ENCODE measurements around the gene WLS.

DNA sequence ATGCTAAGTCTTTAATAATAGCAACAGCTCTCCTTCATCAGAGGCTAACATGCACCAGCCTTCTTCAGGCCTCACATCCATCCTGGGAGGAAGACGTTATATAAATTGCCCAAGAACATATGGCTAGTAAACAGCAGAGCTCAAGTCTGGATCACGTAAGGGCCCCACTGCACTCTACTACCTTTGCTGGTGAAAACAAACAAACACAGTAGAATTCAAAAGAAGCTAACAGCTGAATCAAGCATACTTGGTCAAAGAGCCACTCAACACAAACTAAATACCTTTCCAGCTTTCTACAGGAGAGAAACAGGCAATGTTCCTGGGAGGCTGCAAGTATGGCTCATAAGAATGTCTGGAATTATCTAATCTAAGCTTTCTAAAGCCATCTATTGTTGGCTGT, 66.0 kb downstream of the WLS start:
- TF ChIP-seq, protein P1, sequence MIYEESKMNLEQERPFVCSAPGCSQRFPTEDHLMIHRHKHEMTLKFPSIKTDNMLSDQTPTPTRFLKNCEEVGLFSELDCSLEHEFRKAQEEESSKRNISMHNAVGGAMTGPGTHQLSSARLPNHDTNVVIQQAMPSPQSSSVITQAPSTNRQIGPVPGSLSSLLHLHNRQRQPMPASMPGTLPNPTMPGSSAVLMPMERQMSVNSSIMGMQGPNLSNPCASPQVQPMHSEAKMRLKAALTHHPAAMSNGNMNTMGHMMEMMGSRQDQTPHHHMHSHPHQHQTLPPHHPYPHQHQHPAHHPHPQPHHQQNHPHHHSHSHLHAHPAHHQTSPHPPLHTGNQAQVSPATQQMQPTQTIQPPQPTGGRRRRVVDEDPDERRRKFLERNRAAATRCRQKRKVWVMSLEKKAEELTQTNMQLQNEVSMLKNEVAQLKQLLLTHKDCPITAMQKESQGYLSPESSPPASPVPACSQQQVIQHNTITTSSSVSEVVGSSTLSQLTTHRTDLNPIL (CRISPR knock-in tag; IDR thresholded peaks at IDR 0.05; ENCODE audit: low read depth), result no peak
- no peak for TF ChIP-seq ZNF565 (CRISPR knock-in tag; conservative IDR thresholded peaks at IDR 0.05; ENCODE audit: low read depth)
- TF ChIP-seq, protein P2, sequence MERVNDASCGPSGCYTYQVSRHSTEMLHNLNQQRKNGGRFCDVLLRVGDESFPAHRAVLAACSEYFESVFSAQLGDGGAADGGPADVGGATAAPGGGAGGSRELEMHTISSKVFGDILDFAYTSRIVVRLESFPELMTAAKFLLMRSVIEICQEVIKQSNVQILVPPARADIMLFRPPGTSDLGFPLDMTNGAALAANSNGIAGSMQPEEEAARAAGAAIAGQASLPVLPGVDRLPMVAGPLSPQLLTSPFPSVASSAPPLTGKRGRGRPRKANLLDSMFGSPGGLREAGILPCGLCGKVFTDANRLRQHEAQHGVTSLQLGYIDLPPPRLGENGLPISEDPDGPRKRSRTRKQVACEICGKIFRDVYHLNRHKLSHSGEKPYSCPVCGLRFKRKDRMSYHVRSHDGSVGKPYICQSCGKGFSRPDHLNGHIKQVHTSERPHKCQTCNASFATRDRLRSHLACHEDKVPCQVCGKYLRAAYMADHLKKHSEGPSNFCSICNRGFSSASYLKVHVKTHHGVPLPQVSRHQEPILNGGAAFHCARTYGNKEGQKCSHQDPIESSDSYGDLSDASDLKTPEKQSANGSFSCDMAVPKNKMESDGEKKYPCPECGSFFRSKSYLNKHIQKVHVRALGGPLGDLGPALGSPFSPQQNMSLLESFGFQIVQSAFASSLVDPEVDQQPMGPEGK (CRISPR knock-in tag; IDR thresholded peaks at IDR 0.05; ENCODE audit: borderline replicate concordance), result no peak
- TF ChIP-seq ZNF70 (CRISPR knock-in tag; IDR thresholded peaks at IDR 0.05), result no peak
